IPS-NIHi7 (cell line): ENCODE measurements around the gene CENPH.
"Not testable (repeated sequence)": the region's sequence is repeated elsewhere in the genome, so short reads cannot be mapped to it uniquely, and the experiment has no call there.

ENCODE experiments used
- DNase-seq: peaks from one replicate; pipeline ENCODE4 v3.0.0; 2012; ENCODE audit warnings: mixed read lengths; ENCODE audit errors: extremely low spot score

The CENPH gene

DNA sequence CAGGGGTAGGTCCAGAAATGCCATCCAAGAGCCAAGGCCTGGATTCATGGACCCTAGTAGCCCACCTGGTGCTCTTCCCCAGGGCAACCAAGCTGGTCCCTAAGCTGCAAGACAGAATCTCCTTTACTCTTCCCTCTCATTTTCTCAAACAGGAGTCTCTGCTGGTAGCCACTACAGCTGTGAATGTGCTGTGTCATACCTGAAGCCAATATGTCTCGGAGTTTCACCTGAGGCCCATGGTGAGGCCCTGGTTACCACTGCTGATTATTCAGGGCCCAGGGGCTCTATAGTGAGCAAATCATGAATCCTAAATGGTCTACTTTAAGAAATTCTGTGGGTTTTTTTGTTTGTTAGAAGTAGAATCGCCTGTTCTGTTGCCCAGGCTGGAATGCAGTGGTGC is 61.2 kb downstream of the CENPH start:
- no peak for DNase-seq

DNA sequence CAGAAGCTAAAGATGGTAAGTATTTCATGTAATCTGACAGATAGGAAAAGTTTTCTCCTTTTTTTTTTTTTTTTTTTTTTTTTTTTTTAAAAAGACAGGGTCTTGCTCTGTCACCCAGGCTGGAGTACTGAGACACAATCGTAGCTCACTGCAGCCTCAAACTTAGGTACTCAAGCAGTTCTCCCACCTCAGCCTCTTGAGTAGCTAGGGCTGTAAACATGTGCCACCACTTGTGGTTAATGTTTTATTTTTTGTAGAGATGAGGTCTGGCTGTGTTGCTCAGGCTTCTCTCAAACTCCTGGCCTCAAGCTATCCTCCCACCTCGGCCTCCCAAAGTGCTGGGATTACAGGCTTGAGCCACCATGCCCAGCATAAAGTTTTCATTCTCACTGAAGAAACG is 63.1 kb downstream of the CENPH start:
- DNase-seq, result no peak

DNA sequence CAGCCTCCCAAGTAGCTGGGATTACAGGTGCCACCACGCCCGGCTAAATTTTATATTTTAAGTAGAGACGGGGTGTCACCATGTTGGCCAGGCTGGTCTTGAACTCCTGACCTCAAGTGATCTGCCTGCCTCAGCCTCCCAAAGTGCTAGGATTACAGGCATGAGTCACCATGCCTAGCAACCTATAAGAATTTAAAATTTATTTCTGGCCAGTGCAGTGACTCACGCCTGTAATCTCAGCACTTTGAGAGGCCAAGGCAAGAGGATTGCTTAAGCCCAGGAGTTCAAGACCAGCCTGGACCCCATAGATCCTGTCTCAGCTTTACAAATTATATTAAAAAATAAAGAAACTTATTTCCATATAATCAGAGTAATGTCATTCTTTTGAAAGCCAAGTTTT is 66.6 kb downstream of the CENPH start:
- DNase-seq, result not testable (repeated sequence)

DNA sequence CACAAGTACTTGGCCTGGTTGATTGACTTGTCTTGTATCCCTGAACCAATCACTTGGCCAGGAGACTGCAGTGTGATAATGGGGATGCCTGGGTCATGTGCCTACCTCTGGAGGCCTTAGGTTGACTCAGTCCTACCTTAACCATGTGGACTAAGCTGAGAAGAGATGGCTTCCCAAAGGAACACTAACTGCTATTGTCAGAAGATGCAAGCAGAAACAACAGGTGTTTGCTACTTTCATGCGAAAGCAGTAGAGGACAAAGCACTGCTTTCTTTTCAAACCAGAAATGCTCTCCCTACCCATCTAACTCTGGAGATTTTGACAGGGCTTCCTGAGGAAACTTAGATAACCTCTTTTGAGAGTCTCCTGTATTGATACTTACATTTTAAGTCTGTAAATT is 68.2 kb downstream of the CENPH start:
- DNase-seq, result no peak
